Activated CD4-positive, alpha-beta memory T cell treated with anti-CD3 and anti-CD28 coated beads, Interleukin-2, amount 10 ng/mL, durations not matched to agents 7 days and 5 days (primary cell): ENCODE measurements around the gene FOXP1. TPM values are rescaled to one million over a fixed set of nuclear protein-coding genes. Genes with fewer than 3 reads are reported as not detected.

ENCODE experiments used
- CTCF ChIA-PET: fragments of 350-600 bp; sonication (Branson Sonifier 250); formaldehyde crosslinking; loops from one replicate; lab custom pipeline; 2021; ENCODE audit warnings: antibody characterized with exemption, inconsistent platforms; lab: Charles Lee
- POLR2A ChIA-PET: fragments of 350-600 bp; sonication (Branson Sonifier 250); formaldehyde crosslinking; loops from one replicate; lab custom pipeline; 2021; ENCODE audit warnings: antibody characterized with exemption; lab: Charles Lee
- DNase-seq: peaks from one replicate; pipeline ENCODE4 v3.0.0-alpha.2; 2020
- H3K27ac Mint-ChIP-seq: one replicate; pipeline ENCODE4 v1.8.0; 2021; ENCODE audit warnings: mild to moderate bottlenecking, mixed read lengths
- H3K27me3 Mint-ChIP-seq: one replicate; pipeline ENCODE4 v1.8.0; 2021; ENCODE audit warnings: mixed read lengths
- H3K36me3 Mint-ChIP-seq: one replicate; pipeline ENCODE4 v1.8.0; 2021; ENCODE audit warnings: low read depth, mixed read lengths
- H3K4me1 Mint-ChIP-seq: one replicate; pipeline ENCODE4 v1.8.0; 2021; ENCODE audit warnings: mixed read lengths
- H3K4me3 Mint-ChIP-seq: one replicate; pipeline ENCODE4 v1.8.0; 2021; ENCODE audit warnings: mild to moderate bottlenecking, mixed read lengths
- H3K9me3 Mint-ChIP-seq: one replicate; pipeline ENCODE4 v1.8.0; 2021; ENCODE audit warnings: mixed read lengths
- total RNA-seq, 2 experiments: library from RNA; stranded (reverse); gene quantifications; one replicate each; pipeline ENCODE4 v1.2.3, GENCODE V29; 2021

The FOXP1 gene
- total RNA-seq, 2 experiments from 2014 or later = 71.3 to 76.9 TPM

DNA sequence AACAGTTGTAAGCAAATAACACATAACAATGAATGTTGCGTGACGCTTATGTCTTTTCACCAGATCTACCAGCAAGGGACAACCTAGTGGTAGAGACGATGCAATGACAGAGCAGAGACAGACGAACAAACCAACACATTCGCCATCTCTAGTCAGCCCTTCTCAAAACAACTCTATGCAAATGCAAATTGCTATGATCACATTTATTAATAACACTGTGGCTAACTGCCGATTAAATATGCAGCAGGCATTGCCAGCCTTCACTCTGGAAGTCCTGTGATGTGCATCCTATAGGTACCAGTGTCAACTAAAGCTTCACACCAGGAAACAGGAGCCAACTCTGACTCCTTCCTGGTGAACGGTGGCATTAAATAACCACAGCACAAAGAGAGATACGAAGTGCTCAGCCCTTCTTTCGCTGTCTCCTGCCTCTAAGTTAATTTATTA, 94.2 kb downstream of the FOXP1 start:
- POLR2A ChIA-PET = interaction anchor here (0.6 to 1.2 kb wide), 2 partner anchors 35 to 92 kb away, joined by 3 to 4 read pairs; no protein-coding TSS in a partner anchor
- Mint-ChIP-seq H3K4me1 (peaks cover 56% of the 10 kb centered on the region), H3K27ac (peak overlapping the region; percentile 54), H3K9me3 (peaks cover 11% of the 10 kb centered on the region), H3K4me3 (no peak overlapping the region), H3K27me3 (no peaks in the 10 kb centered on the region), H3K36me3 (peaks cover 28% of the 10 kb centered on the region)
- DNase-seq = no peak
- CTCF ChIA-PET = interaction anchor here (0.6 to 1.5 kb wide), 2 partner anchors 9 to 26 kb away, joined by 3 read pairs; no protein-coding TSS in a partner anchor

DNA sequence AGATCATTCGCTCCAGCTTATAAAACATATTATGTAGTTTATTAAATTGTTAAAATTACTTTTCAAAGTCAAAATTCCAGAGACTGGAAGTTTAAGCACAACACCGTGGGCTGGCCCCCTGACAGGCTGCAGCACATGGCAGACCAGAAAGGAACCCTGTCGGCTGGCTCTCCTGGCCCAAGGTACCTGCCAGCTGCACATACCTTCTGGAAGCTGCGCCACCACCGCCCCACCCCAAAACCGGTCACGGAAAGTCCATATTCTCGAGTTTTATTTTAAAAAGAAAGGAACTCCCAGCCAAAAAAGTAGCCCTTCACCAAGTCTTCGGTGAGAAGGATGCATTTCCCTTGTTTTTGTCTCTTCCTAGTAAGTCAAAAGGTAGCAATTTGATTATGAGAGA, 94.6 kb downstream of the FOXP1 start:
- H3K36me3 Mint-ChIP-seq = peaks cover 28% of the 10 kb centered on the region
- H3K27me3 Mint-ChIP-seq = no peaks in the 10 kb centered on the region
- CTCF ChIA-PET = interaction anchor here (1.5 kb wide), 1 partner anchor 9 kb away, joined by 3 read pairs; no protein-coding TSS in a partner anchor
- H3K4me1 Mint-ChIP-seq = peaks cover 53% of the 10 kb centered on the region
- POLR2A ChIA-PET = interaction anchor here (0.6 to 1.2 kb wide), 4 partner anchors 34 to 93 kb away, joined by 3 to 4 read pairs (median 4); no protein-coding TSS in a partner anchor
- H3K9me3 Mint-ChIP-seq = peaks cover 11% of the 10 kb centered on the region
- no peak for DNase-seq
- peak overlapping the region; percentile 54 for H3K27ac Mint-ChIP-seq
- no peak overlapping the region for H3K4me3 Mint-ChIP-seq

DNA sequence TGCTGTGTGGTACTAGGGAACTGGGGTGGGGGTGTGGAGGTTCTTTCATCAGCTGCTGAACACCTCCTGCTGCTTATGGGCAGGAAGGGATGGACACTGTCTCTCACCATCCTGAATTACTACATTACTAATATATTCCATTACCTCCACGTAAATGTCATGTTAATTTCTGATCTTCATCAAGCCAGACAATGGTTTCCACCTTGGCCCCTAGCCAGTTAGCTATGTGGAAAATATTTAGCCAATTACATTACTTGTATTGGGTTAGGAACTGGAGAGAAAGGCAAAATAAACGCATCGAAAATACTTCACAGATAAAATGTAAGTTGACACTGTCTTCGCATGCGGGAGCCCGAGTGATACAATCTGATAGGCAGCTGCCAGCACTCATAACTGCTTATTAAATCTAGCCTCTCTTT, 95.1 kb downstream of the FOXP1 start:
- Mint-ChIP-seq H3K27me3 (no peaks in the 10 kb centered on the region), H3K36me3 (peaks cover 27% of the 10 kb centered on the region), H3K4me3 (no peak overlapping the region), H3K4me1 (peaks cover 51% of the 10 kb centered on the region), H3K9me3 (peaks cover 11% of the 10 kb centered on the region), H3K27ac (no peak overlapping the region)
- CTCF ChIA-PET = interaction anchor here (1.5 kb wide), 1 partner anchor 10 kb away, joined by 3 read pairs; no protein-coding TSS in a partner anchor
- POLR2A ChIA-PET = interaction anchor here (0.6 to 1.2 kb wide), 3 partner anchors 34 to 72 kb away, joined by 3 to 4 read pairs (median 3); no protein-coding TSS in a partner anchor
- no peak for DNase-seq

DNA sequence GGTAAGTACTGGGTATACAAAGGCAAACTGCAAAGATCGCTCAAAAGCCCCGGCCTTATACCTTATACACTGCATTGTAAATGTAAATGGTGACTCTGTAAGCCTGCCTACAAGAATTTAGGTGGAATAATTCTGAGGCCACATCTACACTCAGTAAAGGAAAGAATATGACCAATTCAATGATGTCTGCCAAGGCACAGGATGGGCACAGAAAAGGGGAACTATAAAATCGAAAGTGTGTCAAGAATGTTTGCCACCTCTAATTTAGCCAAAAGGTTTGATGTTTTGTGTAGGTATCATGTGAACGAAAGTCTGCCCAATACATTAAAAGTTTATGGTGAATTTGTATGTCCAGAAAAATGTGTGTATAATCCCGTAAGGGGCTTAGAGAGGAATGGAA, 96.1 kb downstream of the FOXP1 start:
- no peak for DNase-seq
- ChIA-PET CTCF (no interaction called here), POLR2A (no interaction called here)
- no peak overlapping the region for H3K4me3 Mint-ChIP-seq
- H3K27ac Mint-ChIP-seq = no peak overlapping the region
- H3K36me3 Mint-ChIP-seq = peaks cover 18% of the 10 kb centered on the region
- H3K27me3 Mint-ChIP-seq = no peaks in the 10 kb centered on the region
- H3K9me3 Mint-ChIP-seq = peaks cover 11% of the 10 kb centered on the region
- H3K4me1 Mint-ChIP-seq = peaks cover 43% of the 10 kb centered on the region

DNA sequence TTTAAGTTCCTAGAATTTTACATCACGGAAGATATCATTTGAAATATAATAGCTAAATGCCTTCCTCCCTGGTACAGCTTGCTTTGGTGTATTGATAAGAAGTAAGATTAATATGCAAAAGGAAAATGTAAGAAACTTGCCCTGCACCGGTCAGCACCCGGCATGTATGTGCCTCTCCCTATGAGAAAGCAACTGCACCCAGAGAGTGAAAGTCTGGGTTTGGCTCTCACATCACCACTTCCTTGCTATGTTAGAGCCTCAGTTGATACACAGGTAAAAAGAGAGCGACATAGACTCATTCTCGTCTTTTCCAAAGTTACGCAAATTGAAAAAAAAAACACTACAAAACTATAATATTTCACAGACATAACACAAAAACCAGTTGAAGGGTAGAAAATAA, 96.7 kb downstream of the FOXP1 start:
- H3K4me1 Mint-ChIP-seq = peaks cover 41% of the 10 kb centered on the region
- H3K4me3 Mint-ChIP-seq = no peak overlapping the region
- peak; percentile 24 for DNase-seq
- peaks cover 15% of the 10 kb centered on the region for H3K36me3 Mint-ChIP-seq
- no peaks in the 10 kb centered on the region for H3K27me3 Mint-ChIP-seq
- H3K27ac Mint-ChIP-seq = no peak overlapping the region
- H3K9me3 Mint-ChIP-seq = peaks cover 11% of the 10 kb centered on the region
- POLR2A ChIA-PET = interaction anchor here (1.2 to 1.5 kb wide), 2 partner anchors 10 to 42 kb away, joined by 3 read pairs; no protein-coding TSS in a partner anchor
- CTCF ChIA-PET = interaction anchor here (1.0 kb wide), 1 partner anchor 43 kb away, joined by 3 read pairs; no protein-coding TSS in a partner anchor

DNA sequence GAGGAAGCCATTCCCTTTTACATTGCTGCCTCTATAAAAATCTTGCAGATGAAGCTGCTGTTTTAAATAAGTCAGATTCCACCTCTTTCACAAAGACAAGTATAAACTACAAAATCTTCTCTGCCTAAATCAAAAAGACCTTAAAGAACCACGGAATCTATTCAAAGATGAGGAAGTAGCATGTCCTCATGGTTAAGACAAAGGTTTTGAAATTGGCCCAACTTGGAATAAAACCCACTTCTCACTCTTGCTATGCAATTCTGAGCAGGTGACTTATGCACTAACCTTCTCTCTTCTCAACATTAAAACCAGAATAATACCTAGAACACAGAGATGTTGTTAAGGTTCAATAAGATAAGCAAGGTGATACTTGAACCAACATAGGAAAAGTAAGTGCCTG, 97.6 kb downstream of the FOXP1 start:
- DNase-seq = no peak
- H3K4me3 Mint-ChIP-seq = no peak overlapping the region
- H3K27ac Mint-ChIP-seq = no peak overlapping the region
- peaks cover 7% of the 10 kb centered on the region for H3K36me3 Mint-ChIP-seq
- ChIA-PET POLR2A (interaction anchor here (1.2 to 2.0 kb wide), 3 partner anchors 9 to 41 kb away, joined by 3 to 7 read pairs (median 3); no protein-coding TSS in a partner anchor), CTCF (interaction anchor here (1.0 kb wide), 1 partner anchor 42 kb away, joined by 3 read pairs; no protein-coding TSS in a partner anchor)
- H3K4me1 Mint-ChIP-seq = peaks cover 34% of the 10 kb centered on the region
- no peaks in the 10 kb centered on the region for H3K27me3 Mint-ChIP-seq
- H3K9me3 Mint-ChIP-seq = peaks cover 2% of the 10 kb centered on the region

DNA sequence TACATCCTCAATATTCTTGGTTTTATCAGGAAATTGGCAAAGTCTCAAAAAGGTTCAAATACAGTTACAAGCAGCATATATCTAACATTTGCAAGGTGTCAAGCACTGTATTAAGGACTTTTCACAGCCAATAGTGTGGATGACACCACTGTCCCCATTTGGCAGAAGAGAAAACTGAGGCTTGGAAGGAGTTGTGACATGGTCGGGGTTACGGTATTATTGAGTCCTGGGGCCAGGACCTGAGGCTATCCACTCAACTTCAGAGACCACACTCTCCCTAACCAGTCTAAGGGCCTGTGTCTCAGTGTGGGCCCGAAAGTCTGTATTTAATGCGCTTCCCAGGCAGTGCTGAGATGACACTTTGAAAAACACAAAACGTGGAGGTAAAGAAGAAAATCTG, 99.1 kb downstream of the FOXP1 start:
- ChIA-PET CTCF (no interaction called here), POLR2A (interaction anchor here (2.0 kb wide), 1 partner anchor 11 kb away, joined by 7 read pairs; no protein-coding TSS in a partner anchor)
- Mint-ChIP-seq H3K27ac (no peak overlapping the region), H3K4me3 (no peak overlapping the region), H3K27me3 (no peaks in the 10 kb centered on the region), H3K4me1 (peaks cover 29% of the 10 kb centered on the region), H3K9me3 (no peaks in the 10 kb centered on the region), H3K36me3 (no peaks in the 10 kb centered on the region)
- DNase-seq = no peak

DNA sequence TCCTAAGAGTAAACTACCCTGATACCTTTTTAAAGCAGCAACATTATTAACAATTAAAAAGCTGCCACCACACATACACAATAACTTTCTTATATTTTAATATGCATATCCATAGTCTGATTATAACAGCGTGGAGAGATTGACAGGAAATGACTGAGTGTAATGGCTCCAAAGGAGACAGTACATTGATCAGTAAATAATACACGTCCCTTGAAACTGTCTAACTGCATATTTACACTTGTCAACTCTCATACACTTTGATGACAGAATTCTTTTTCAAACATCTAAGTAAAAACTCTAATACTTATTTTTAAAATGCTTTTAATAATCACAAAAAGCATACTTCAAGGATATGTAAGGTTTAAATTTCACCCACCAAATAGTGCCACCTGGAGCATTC, 99.5 kb downstream of the FOXP1 start:
- POLR2A ChIA-PET = no interaction called here
- no peak overlapping the region for H3K4me3 Mint-ChIP-seq
- no peaks in the 10 kb centered on the region for H3K27me3 Mint-ChIP-seq
- no peaks in the 10 kb centered on the region for H3K9me3 Mint-ChIP-seq
- CTCF ChIA-PET = no interaction called here
- peaks cover 24% of the 10 kb centered on the region for H3K4me1 Mint-ChIP-seq
- no peaks in the 10 kb centered on the region for H3K36me3 Mint-ChIP-seq
- H3K27ac Mint-ChIP-seq = no peak overlapping the region
- DNase-seq = no peak

DNA sequence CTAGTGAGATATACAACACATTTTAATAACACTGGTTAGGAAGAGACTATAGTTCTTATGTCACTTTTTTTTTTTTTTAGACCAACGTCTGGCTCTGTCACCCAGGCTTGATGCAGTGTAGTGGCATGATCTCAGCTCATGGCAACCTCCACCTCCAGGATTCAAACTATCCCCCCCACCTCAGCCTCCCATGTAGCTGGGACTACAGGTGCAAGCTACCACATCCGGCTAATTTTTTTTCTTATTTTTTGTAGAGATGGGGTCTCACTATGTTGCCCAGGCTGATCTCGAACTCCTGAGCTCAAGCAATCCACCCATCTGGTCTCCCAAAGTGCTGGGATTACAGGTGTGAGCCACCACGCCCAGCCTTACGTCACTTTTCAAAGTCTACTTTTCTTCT, 100.8 kb downstream of the FOXP1 start:
- no peak overlapping the region for H3K4me3 Mint-ChIP-seq
- H3K27ac Mint-ChIP-seq = no peak overlapping the region
- no peak for DNase-seq
- ChIA-PET CTCF (no interaction called here), POLR2A (no interaction called here)
- no peaks in the 10 kb centered on the region for H3K36me3 Mint-ChIP-seq
- H3K4me1 Mint-ChIP-seq = peaks cover 23% of the 10 kb centered on the region
- no peaks in the 10 kb centered on the region for H3K27me3 Mint-ChIP-seq
- no peaks in the 10 kb centered on the region for H3K9me3 Mint-ChIP-seq

DNA sequence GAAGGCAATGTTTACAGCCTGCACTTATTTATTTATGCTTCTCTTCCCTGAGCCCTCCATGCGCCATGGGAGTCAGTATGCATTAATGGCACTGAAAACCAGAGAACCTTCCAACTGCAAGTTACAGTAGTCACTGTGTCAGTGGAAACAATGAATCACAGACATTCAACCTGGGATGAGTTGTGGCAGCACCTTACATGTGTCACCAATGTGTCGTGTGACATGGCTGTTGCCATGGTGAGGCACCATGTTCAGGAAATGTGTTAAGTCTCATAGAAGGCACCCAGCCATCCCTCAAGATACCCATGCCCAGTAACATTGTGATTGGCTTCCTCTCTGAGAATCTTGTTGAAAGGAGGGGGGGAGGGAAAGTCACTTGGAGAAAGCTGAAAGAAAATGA, 105.0 kb downstream of the FOXP1 start:
- Mint-ChIP-seq H3K9me3 (peaks cover 5% of the 10 kb centered on the region), H3K4me1 (peaks cover 8% of the 10 kb centered on the region), H3K36me3 (peaks cover 8% of the 10 kb centered on the region), H3K4me3 (no peak overlapping the region), H3K27me3 (no peaks in the 10 kb centered on the region), H3K27ac (no peak overlapping the region)
- ChIA-PET CTCF (no interaction called here), POLR2A (no interaction called here)
- DNase-seq = peak; percentile 36

DNA sequence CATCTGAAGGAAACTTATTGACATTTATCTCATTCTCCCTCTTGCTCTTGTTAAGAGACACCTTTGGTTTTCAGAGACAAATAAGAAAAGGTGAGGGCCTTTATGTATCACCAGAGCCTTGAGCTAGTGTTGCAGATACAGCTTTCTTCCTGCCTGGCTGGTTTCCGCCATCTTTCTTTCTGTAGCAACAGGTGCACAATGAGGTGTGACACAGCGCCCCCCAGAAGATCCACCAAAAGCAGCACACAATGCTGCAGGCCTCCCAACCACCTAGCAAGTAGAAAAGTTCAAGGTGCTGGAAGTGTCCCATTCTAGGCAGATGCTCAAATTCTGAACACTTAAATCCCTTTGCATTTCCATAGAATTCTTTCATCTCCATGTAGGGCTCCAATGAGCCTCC, 106.6 kb downstream of the FOXP1 start:
- POLR2A ChIA-PET = no interaction called here
- peaks cover 7% of the 10 kb centered on the region for H3K4me1 Mint-ChIP-seq

DNA sequence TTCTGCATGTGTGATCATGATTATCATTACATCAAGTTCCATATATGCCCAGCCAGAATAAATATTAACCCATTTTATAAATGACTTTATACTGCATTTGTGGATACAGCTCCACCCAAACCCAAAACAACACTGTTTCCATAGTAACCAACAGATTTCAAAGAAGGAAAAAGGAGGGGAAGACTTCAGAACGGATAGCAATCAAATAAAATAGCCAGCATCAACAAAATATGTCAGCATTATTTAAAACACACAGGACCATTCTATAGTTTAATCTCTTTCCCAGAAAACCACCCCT, 114.4 kb downstream of the FOXP1 start:
- no peak overlapping the region for H3K27ac Mint-ChIP-seq
- peaks cover 8% of the 10 kb centered on the region for H3K36me3 Mint-ChIP-seq
- no peaks in the 10 kb centered on the region for H3K4me1 Mint-ChIP-seq
- POLR2A ChIA-PET = no interaction called here
- CTCF ChIA-PET = no interaction called here
- DNase-seq = no peak
- H3K27me3 Mint-ChIP-seq = no peaks in the 10 kb centered on the region
- no peak overlapping the region for H3K4me3 Mint-ChIP-seq
- H3K9me3 Mint-ChIP-seq = peaks cover 9% of the 10 kb centered on the region

More for the DNA sequence above, 106.6 kb downstream of the FOXP1 start:
- Mint-ChIP-seq H3K9me3 (peaks cover 14% of the 10 kb centered on the region), H3K36me3 (peaks cover 12% of the 10 kb centered on the region), H3K27me3 (no peaks in the 10 kb centered on the region), H3K4me3 (no peak overlapping the region), H3K27ac (no peak overlapping the region)
- CTCF ChIA-PET = no interaction called here
- DNase-seq = no peak

DNA sequence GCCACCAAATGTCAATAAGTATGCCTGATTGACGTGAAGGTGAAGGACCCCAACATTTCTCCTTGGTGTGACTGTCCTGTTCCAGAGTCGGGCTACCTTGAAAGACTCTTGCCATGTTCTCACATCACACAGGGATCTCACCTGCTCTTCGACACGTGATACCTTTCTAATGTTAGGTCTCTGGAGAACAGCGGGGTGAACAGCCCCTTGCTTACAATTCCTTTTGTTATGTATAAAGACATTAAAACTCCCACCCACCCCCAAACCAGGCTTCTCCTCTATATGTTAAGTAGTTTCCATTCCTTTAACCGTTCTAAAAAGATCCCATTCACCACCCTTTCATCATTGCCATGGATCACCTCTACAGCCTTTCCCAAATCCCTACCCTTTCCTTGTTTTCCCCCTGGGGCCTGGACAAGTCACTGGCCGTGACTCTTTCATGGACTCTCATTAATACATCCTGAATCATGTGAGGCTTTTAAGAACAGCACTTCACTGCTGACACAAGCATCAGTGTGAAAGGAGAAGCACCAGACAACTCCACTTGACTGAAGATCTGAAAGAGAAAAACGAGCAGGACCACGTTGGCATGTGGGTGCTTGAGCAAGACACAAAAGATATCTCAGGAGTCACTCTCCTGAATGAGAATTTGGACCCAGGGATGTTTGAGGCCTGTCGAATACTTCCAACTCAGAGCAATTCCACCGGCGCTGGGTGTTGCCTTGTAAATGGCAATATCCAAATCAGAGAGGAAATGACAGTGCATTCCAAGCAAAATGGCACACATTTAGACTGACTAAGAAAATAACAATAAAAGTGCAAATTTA, 115.0 kb downstream of the FOXP1 start:
- Mint-ChIP-seq H3K27me3 (no peaks in the 10 kb centered on the region), H3K9me3 (peaks cover 9% of the 10 kb centered on the region), H3K4me3 (no peak overlapping the region), H3K4me1 (no peaks in the 10 kb centered on the region), H3K27ac (no peak overlapping the region), H3K36me3 (peaks cover 8% of the 10 kb centered on the region)
- ChIA-PET CTCF (no interaction called here), POLR2A (no interaction called here)
- no peak for DNase-seq
